Lower leg skin (tissue), 3 donors: ENCODE data around the gene CFAP65.

Experiments
- POLR2A ChIP-seq, 2 donors: fragments of 450-650 bp; IDR thresholded peaks; one replicate each; pipeline ENCODE4 v1.6.1; 2016 to 2017; ENCODE audit warnings: antibody characterized with exemption in 2 of 2, mild to moderate bottlenecking in 1 of 2, moderate library complexity in 1 of 2
- TF ChIP-seq, protein P1 (sequence below), 3 donors: fragments of 450-650 bp; IDR thresholded peaks; one replicate each; pipeline ENCODE4 v1.5.1; 2016; ENCODE audit warnings: antibody characterized with exemption in 3 of 3, mild to moderate bottlenecking in 3 of 3, moderate library complexity in 2 of 3

DNA sequence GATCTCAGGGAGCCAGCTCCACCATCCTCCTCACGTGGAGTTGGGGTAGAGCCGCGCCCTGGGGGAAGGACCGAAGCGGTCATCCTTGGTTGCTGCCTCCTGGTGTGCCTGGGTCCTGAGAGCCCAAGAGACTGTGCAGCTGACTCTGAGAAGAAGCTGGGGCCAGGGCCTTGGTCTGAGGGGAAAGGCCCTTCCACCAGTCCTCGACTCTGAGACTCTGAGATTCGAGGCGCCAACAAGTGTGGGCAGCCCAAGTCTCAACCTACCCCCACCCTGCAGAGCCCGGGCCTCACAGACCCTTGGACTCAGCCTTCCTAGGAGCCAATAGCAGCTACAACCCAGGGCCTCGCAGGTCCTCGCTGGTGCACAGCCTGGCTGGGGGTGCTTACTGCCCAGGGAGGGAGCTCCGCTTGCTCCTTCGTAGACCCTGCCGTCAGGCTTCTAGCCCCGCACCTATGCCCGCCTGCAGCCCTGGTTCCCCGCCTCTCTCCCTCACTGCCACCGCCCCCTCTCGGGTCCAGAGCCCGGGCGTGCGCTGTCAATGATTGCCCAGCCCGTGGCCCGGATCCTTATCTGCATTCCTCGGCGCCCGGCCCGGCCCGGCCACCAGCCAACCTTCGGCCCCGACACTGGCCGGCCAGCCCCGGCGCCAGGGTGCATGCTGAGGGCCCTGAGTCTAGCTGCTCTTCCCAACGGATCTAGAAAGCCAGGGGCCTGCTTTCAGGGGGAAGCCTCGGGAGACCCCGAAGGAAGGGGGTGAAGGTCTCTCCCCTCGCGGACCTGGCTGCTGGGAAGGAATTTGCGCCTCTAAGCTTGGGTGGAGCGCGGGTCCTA, 17.4 kb upstream of the CFAP65 start:
- TF ChIP-seq, protein P1, sequence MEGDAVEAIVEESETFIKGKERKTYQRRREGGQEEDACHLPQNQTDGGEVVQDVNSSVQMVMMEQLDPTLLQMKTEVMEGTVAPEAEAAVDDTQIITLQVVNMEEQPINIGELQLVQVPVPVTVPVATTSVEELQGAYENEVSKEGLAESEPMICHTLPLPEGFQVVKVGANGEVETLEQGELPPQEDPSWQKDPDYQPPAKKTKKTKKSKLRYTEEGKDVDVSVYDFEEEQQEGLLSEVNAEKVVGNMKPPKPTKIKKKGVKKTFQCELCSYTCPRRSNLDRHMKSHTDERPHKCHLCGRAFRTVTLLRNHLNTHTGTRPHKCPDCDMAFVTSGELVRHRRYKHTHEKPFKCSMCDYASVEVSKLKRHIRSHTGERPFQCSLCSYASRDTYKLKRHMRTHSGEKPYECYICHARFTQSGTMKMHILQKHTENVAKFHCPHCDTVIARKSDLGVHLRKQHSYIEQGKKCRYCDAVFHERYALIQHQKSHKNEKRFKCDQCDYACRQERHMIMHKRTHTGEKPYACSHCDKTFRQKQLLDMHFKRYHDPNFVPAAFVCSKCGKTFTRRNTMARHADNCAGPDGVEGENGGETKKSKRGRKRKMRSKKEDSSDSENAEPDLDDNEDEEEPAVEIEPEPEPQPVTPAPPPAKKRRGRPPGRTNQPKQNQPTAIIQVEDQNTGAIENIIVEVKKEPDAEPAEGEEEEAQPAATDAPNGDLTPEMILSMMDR (IDR thresholded peaks at IDR 0.05) = no peak
- TF ChIP-seq POLR2A (IDR thresholded peaks at IDR 0.05) = no peak
